NCI-H2227 (cell line): ENCODE measurements around the gene GGA1.
"Not testable (repeated sequence)": the region's sequence is repeated elsewhere in the genome, so short reads cannot be mapped to it uniquely, and the experiment has no call there.

Source experiments
- DNase-seq: peaks from one replicate; lab custom pipeline; 2025; ENCODE audit not compliant: unreplicated experiment; lab: John Stamatoyannopoulos, UW

The GGA1 gene

DNA sequence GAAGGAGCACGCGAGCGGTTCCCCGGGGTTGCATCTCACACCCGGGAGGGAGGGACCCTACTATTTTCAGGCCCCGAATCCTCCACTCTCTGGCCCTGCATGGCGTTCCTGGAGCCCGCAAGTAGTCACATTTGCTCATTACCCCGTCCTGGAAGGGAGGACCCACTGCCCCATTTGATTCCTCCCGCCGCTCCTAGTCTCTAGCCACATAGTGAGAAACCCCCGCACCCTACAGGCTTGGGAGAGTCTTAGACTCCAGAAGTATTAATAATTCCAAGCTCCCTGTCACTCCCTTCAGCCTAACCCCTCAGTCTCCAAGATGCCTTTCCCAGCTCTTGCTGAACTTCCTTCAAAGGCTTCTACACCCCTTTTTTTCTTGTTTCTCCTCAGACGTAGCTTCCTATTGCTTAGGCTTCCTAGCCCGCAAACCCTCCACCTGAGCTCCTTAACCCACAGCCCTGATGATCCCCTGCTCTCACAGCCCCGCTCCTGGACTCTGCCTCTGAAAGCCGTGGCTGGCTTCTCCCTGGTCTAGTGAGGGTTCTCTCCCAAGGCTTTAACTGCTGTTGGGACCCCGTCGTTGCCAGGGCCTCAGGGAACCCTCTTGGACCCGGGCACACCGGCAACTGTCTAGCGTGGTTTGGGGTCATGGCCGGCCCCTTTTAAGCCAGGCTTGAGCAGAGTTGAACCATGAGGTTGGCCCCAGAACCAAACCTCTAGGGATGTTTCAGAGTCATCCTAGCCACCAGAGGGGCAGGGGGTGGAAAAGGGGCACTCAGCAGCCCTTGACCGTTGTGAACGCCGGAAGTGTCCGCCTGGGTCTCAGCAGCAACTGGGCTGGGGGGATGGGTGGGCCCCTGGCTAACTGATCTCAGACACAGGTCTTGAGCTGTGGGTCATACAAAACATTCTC is 862 bp downstream of the GGA1 start:
- no peak for DNase-seq

- not testable (repeated sequence) for DNase-seq
Measured at GRCh38 chr22:37610153-37610475, 1.5 kb downstream of the GGA1 start.

DNA sequence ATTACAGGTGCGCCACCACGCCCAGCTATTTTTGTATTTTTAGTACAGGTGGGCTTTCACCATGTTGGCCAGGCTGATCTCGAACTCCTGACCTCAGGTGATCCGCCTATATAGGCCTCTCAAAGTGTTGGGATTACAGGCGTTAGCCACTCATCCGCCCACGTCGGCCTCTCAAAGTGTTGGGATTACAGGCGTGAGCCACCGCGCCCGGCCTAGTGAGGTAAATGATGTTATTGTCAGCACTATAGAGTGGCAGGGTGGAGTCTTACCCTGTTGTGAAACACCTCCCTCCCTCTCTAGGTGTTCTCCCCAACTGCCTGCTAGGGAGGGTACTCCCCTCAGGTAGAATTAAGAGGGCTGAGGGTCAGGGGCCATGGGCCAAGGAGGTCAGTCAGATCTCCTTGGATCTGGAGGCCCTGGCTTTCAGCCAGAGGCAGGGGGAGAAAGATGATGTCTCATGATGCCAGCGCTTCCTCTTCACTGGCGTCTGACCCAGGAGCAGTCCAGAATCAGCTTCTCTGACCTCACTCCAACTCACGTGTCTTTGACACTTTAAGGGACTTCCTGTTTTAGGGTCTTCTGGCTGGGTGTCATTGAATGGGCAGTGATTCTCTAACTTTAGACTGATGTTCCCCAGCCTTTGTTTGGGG is 2.0 kb downstream of the GGA1 start:
- no peak for DNase-seq

DNA sequence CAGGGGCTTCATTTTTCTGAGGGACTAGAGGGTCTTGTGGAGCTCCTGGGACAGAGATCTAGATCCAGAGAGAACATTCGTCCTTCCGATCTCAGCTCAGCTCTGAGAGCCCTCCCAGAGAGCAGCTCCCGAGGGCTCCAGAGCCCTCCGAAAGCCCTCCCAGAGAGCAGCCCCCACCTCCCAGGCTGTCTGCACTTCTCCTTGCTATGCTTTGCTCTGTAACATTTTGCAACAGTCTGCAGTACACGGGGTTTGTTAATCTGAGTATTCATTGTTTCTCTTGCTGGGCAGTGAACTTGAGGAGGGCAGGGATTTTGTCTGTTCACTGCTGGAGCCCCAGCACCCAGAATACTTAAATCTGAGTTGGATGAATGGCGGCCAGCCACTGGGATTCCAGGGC is 2.6 kb downstream of the GGA1 start:
- DNase-seq, result no peak

GRCh38 chr22:37616201-37617083 is 7.8 kb downstream of the GGA1 start:
- no peak for DNase-seq

DNA sequence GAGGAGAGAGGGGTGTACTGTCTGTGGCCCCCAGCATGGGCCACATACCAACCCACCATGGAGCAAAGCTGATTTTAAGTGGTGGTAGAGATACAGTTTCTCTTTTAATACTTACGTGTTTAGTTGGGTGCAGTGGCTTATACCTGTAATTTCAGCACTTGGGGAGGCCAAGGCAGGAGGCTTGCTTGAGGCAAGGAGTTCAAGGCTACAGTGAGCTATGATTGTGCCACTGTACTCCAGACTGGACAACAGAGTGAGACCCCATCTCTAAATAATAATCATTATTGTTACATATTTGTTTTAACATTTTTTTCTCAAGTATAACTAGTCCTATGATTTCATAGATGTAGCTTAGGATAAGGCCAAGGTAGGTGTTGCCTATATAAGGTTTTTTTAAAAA is 8.8 kb downstream of the GGA1 start:
- DNase-seq, result no peak

DNA sequence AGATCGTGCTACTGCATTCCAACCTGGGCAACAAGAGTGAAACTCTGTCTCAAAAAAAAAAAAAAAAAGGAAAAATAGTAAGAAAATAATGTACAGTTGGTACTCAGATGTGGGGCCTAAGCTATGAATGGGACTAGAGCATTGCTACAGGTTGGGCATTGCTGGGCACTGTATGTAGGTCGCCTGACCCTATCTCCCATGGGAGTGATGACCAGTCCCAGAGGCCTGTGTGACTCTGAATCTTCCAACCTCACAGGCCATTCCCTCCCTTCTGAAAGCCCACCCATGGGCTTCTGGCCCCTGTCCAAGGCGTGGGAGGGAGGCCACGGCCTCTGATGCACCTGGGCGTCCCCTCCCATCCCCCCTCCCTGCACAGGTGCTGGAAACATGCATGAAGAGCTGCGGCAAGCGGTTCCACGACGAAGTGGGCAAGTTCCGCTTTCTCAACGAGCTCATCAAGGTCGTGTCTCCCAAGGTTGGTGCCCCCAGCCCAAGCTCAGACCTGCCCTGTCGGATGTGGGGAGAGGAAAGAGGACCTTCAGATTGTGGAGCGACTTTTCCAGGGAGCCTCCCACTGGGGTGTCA is 9.5 kb downstream of the GGA1 start:
- no peak for DNase-seq

- DNase-seq, result no peak
Measured at GRCh38 chr22:37618674-37619073, 10.0 kb downstream of the GGA1 start.

- DNase-seq, result no peak
Measured at GRCh38 chr22:37619991-37620390, 11.4 kb downstream of the GGA1 start.

GRCh38 chr22:37621352-37621860 is 12.8 kb downstream of the GGA1 start:
- DNase-seq, result no peak

DNA sequence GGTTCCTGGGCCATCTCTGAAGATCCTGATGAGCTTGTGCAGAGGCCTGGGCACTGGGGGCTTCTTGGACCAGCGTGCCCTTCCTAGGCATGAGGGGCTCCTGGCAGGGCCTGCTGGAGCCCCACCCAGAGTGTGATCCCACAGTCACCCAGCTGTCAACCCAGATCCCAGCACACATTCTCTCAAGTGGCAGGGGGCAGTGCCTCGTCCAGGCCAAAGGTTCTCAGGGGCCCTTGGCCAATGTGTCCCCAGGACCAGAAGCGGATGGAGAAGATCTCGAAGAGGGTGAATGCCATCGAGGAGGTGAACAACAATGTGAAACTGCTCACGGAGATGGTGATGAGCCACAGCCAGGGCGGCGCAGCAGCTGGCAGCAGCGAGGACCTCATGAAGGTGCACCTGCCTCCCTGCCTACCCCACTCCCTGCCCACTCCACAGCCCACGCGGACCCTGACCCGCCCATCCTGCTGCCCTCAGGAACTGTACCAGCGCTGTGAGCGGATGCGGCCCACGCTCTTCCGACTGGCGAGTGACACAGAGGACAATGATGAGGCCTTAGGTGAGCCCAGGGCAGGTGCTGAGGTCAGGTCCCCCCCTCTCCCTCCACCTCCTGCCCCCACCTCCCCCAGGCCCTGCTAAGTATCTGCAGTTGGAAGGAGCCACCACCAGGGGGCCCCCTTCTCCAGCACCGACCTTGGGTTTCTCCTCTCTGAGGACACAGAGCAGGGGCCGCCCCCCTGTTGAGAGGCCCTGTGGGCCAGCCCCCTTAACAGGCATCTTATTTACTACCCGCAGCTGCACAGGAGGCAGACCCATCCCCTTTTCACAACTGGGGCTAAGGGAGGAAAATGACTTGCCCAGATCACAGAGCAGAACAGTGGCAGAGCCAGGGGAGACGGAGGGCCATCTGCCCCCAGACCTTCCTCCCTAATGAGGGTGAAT is 14.7 kb downstream of the GGA1 start:
- DNase-seq, result peak; percentile 74

- DNase-seq, result no peak
Measured at GRCh38 chr22:37624017-37624365, 15.4 kb downstream of the GGA1 start.

GRCh38 chr22:37624876-37625275 is 16.2 kb downstream of the GGA1 start:
- DNase-seq, result no peak

DNA sequence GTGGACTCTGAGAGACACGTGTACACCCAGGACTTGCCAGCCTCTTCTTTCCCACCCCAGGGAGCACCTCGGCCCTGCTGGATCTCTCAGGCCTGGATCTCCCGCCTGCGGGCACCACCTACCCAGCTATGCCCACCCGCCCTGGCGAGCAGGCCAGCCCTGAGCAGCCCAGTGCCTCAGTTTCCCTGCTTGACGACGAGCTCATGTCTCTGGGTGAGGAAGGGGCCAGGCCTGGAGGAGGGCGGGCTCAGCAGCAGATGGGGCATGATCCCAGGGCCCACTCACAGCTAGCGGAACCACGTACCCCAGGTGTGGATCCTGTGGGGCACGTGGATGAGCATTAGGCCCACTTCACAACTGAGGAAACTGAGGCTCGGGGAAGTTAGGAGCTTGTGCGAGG is 17.1 kb downstream of the GGA1 start:
- DNase-seq, result no peak

DNA sequence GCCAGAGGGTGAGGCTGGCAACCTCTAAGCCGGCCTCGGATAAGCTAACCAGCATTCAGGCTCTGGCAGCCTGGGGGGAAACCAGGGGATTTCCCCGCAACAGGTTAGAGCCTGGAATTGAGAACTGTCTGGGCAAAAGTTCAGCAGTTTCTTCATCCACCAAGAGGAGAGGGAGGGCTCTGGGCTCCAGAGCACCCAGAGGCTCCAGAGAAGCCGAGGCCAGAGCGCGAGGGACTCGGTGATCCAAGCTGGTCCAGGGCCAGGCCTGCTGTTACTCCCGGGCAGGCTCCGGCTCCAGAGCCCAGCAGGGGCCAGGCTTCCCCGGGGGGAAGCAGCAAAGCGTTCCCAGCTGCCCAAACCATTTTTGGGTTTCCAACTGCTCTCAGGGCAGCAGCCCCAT is 17.5 kb downstream of the GGA1 start:
- no peak for DNase-seq

- no peak for DNase-seq
Measured at GRCh38 chr22:37626556-37627075, 18.0 kb downstream of the GGA1 start.

DNA sequence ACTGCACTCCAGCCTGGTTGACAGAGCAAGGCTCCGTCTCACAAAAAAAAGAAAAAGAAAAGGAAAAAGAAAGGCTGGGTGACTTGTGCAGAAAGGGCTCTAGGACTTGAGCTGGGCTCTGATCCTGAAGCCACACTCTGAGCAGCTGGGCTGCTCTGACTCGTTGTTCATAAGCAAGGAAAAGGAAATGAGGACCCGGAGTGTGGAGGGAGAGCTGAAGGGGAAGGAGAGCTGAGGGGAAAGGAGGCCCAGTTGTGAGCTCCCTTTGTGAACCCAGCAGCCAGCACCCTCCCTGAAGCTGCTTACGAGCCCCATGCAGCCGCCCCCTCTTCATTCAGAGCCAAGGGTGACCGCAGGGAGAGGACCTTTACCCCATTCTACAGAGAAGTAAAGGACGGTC is 18.5 kb downstream of the GGA1 start:
- no peak for DNase-seq

GRCh38 chr22:37627545-37627944 is 18.9 kb downstream of the GGA1 start:
- no peak for DNase-seq

DNA sequence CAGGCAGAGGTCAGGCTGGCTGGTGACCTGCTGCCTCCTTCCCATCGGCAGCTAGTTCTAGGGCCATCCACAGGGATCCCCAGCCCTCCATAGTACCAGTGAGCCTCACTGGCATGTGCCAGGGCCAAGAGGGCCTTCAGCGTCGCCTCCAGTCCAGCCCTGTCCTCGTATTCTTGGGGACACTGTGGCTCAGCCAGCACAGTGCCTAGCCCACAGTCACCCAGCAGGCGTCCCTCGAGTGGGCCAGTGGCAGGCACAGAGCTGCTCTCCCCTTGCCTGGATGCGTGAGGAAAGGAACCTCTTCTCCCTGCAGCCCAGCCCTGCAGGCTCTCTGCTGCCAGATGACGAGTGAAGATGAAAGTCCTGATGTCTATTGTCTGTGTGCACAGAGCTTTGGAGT is 20.2 kb downstream of the GGA1 start:
- no peak for DNase-seq

DNA sequence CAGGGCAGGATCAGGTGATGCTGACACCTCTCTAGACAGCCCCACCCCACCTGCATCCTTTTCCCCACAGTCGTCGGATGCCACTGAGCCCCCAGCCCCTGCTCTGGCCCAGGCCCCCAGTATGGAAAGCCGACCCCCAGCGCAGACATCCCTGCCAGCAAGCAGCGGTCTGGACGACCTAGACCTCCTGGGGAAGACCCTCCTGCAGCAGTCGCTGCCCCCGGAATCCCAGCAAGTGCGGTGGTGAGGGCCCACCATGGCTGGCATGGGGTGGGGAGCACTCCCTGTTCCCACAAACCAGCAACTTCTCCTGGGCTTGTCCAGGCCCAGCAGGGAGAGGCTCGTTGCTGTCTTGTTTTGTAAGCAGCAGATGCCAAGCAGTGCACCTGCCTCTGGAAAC is 21.3 kb downstream of the GGA1 start:
- no peak for DNase-seq
